GM18502 (cell line): ENCODE data around the gene CTBP2.
"Not testable (repeated sequence)": the region's sequence is repeated elsewhere in the genome, so short reads cannot be mapped to it uniquely, and the experiment has no call there.

Experiments used
- ATAC-seq: cut with Tn5 transposase; IDR thresholded peaks from one replicate; pipeline ENCODE4 v1.9.1; 2021; ENCODE audit warnings: mild to moderate bottlenecking; ENCODE audit not compliant: unreplicated experiment, poor library complexity

CTBP2 gene

DNA sequence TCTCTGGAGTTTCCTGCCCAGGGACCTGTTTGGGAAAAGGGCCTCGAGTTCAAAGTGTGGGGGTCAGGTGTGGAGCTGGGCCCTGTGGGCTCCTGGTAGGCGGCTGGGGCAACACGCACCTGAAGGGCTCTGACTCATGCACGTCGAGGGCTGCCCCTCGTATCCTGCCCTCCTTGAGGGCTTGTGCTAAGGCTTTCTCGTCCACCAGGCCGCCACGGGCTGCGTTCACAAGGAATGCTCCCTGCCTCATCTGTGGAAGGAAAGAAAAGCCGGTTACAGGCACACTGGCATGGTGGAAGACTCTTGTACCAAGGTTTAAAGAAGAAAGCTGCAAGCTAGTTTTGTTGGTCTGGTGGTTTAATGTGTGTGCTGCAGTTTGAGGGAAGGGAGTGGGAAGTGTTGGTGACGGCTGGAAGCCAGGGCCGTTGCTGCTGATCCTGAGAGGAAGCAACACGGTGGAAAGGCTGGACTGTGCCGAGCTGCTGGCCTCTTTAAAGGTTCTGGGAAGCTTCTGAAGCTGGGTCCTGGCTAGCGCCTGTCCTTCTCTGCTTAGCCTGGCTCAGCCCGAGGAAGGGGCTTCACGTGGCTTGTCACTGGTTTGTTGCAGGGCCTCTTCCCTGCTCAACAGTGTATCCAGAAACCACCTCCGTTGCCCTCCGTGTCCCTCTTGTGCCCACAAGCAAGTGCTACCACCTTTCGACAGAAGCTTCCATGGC, 166.5 kb downstream of the CTBP2 start:
- no peak for ATAC-seq

DNA sequence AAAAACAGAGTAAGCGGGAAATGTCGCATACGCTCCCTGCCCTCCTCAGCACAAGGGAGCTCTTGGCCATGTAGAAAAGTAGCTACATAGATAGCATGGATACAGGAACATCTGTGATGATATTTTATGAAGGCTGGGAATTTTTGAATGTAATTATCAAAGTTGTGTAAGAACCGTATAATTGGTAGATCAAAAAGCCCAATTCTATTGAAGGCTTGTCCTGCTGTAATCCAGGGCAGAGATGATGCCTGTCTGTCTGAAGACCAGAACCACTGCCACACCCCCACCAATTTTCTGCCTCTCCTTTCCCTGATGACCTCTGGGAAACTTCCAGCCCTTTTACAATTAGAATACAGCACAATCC, 167.0 kb downstream of the CTBP2 start:
- no peak for ATAC-seq

DNA sequence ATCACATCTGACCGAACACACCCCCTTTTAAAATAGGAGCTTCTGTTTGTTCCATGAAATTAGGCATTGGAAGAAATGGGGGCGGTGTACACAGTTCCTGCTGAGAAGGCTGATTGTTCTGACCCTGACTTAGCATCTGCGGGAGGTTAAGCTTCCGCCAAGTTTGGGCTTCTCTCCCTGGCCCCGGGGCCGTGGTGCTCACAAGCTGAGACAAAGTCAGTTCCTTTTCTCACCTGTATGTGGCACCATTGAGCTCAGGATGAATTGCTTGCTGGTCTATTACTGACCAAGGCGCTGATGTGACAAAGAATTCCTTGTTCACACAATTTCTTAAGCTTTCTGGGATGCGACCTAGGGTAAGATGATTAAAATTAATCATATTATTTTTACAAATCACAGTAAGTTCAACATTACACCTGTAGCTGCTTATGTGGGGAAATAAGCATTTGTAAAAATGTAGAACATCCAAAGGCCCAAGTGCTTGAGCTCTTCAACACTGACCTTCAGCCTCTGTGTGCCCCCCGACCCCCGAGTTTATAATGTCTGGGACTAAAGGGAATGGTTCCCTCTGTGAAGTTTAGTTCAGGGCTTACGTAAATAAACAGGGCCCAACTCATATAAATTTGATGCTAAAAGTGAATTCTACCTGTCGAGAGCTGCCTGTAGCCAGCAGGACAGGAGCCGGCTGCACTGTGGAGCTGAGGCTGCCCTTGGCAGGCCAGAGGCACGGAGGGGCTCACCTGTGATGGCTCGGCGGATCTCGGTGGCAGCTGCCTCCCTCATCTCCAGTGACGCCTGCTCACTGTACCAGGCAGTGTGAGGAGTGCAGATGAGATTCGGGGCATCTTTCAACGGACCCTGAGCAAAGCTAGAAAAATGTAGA, 167.7 kb downstream of the CTBP2 start:
- ATAC-seq: peak; percentile 68

DNA sequence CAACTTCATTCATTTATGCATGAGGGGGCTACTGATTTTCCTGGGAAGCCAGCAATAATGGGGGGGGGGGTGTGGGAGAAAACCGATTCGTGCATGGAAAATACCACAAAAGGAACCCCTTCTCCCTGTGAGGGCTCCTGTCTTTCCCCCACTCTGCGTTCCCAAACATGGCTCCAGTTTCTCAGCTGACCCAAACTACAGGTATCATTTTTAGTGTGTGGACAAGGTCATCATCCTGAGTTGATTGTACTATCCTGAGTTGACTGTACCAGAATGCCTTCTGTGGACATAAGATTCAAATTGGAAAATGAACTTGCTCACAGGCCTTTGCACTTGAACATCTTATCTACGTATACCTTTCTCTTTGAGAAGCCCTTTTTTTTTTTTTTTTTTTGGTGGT, 168.5 kb downstream of the CTBP2 start:
- ATAC-seq: no peak

DNA sequence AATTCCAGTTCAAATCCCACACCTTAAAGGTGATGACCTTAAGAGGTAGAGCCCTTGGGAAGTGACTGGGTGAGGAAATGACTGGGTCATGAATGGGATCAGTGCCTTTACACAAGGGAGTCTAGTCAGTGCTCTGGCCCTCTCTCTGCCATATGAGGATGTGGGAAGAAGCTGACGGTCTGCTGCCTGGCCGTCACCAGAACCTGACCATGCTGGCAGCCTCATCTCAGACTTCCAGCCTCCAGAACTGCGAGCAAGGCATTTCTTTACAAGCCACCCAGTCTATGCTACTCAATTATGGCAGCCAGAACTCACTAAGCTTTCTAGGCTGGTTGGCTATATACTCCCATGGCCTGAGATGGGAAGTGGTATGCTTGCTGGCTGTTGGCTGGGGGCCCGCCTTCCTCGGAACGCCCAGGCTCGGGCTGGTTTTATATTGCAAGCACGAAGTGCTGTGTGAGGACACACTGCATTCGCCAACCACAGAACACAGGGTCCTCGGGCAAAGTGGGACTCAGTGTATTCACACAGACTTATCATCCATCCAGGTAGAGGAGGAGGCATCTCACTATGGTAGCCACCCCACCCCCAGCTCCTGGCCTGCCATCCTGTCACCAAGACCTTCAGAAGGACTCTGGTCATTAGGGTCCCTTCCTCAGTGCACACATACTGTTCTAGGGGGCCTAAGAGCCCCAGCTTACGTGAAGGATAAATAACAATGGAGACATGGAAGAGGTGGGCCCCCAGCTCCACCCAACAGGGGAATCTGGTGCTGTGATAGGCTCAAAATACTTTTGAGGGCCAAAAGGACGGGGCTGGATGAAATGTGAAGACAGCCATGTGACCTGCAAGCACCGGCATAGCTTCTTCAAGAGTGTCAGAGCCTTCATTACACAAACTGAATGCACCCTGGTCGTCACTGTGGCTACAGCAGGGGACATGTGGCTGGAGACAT, 169.4 kb downstream of the CTBP2 start:
- no peak for ATAC-seq

DNA sequence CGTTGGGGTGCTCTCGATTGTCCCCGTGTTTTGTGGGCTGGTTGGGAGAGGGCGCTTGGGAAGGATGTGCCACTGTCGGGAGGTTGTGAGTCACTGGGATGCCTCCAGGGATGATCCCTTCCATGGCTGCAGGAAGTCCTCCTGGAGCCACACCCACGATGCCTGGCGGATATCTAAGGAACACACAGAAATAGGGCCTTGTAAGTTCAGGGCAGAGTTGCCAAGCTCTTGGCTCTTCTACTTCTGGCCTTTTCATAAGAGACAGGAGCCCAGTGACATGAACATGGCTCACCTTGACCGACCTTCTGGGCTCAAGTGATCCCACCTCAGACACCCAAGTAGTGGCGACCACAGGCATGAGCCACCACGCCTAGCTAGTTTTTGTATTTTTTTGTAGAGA, 170.8 kb downstream of the CTBP2 start:
- ATAC-seq: no peak

DNA sequence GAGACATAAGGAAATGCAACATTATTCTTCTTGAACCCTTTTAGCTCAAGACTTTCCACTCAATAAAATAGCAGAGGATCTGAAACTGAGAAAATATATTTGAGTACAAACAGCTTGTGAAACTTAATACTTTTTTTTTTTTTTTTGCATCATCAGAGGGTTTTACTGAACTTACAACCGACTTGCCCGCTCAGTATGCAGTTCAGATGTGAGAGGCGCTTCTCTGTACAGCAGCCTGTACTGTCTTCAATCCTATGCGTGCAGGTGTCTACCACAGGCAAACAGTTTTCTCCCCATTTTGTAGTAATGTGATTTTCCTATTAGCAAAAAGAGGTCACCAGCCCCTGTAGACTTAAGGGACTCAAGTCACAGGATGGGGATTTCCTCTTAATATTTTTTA, 171.6 kb downstream of the CTBP2 start:
- not testable (repeated sequence) for ATAC-seq

DNA sequence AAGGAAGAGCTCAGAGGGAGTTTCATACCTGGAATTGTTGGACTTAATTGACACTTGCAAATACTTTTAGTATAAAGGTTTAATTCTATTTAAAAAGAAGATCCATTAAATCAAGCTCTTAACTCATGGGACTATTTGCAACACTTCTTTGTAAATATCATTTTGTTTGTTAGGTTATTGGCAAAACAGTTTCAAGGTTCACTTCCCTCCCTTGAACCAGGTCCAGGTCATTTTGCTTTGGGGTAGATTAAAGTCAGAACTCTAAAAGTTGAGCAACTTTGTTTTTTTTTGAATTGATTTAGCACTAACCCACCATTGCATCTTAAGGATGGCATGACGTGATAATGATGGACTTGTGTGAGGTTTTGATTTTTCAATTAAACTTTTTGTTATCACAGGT, 172.6 kb downstream of the CTBP2 start:
- ATAC-seq: no peak

DNA sequence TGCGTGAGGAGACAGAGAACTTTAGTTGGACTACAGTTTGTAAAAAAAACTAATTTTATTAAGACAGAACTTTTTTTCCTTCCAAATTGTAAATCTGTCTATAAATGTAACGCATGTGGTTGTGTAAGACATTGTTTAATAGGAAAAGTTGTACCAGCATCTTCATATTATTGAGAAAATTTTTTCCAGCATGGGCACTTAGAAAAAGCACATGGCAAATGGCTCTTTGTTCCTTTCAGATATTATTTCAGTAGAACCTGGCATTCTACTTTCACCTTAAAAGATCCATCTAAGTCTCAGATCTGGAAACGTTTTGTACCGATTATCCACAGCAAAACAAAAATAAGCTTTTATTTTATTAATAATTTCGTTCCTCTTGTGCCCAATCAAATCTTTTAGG, 175.2 kb downstream of the CTBP2 start:
- ATAC-seq: no peak

DNA sequence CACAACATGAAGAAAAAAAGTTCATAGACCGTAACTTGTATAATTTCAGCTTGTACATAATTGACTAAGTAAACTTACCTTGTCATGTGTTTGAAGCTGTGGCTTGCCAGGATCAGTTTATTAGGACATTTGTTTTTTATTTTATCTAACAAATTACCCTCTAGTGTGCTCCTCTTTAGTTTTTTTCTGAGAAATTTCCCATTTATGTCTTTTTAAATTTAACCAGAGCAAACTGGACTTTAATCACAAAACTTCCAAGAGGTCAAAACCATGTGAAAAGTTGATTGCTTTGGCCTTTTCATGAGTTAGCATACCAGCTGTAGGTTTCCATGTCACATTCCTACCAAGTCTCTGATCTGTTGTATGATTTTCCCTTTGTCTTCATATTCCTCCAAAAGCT, 176.0 kb downstream of the CTBP2 start:
- no peak for ATAC-seq

DNA sequence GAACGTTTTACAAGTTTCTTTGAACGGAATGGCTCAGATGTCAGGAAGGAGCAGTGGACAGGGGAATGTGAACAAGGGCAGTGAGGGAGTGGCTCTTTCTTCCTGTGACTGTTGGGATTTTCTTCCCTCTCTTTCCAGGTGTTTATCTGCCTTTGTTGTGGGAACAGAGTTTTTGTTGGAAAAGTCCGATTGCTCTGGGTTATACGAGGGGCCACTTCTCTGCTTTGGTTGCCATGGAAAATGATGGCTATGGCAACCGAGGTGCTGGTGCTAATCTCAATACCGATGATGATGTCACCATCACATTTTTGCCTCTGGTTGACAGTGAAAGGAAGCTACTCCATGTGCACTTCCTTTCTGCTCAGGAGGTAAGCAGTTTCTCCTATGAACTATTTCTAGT, 177.0 kb downstream of the CTBP2 start:
- no peak for ATAC-seq

DNA sequence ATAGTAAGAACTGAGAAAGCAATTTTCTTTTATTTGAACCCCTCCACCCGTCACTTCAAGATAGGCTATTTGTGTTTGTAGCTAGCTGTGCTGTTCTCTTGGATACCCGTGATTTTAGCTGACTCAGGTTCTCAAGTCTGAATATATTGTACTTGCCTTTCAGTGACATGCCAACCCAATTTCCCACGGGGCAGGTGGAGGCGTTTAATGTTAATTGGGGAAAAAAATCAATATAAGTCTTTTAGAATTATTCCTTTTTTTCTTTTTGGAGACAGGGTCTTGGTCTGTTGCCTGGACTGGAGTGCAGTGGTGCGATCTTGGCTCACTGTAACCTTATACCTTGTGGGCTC, 182.0 kb downstream of the CTBP2 start:
- ATAC-seq: no peak

DNA sequence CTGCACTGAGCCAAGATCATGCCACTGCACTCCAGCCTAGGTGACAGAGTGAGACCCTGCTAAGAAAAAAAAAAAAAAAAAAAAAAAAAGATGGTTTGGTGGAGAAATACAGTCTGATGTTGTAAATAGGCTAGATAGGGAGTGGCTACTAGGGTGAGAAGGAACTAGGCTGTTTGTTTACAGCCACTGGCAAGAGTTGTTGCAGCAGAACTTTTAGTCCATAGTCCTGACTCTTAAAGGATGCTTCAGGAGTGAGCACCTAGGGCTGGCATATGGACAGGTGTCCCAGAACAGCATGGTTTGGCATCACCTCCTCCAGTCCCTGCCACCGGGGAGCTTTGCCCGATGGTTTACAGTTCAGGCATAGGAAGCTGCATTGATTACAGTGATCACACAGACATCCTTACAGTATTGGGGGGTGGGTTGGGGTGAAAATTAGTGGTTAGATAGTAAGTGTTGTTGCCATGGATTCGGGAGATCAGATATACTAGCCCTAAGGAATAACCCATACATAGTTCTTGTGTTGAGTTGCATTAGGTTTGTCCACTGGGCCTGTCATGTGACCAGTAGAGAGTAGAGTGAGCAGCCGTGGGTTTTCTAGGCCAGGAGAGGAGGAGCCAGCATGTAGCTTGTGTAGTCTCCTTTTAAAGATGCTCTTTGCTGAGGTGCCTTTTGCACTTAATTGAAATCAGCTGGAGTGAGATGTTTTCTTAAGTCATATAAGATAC, 182.6 kb downstream of the CTBP2 start:
- no peak for ATAC-seq

DNA sequence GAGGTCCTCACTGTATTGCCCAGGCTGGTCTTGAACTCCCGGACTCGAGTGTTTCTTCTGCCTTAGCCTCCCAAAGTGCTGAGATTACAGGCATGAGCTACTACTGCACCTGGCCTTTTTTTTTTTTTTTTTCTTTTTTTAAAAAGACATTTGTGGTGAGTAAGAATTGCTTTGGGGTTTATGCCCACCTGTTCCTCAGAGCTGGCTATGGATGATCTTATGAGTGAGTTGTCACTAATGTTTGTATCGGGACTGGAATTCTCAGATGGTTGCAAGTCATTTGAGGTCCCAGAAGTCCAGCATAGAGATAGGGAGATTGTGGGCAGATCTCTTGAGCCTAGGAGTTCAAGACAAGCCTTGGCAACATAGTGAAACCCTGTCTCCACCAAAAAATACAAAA, 183.2 kb downstream of the CTBP2 start:
- no peak for ATAC-seq

DNA sequence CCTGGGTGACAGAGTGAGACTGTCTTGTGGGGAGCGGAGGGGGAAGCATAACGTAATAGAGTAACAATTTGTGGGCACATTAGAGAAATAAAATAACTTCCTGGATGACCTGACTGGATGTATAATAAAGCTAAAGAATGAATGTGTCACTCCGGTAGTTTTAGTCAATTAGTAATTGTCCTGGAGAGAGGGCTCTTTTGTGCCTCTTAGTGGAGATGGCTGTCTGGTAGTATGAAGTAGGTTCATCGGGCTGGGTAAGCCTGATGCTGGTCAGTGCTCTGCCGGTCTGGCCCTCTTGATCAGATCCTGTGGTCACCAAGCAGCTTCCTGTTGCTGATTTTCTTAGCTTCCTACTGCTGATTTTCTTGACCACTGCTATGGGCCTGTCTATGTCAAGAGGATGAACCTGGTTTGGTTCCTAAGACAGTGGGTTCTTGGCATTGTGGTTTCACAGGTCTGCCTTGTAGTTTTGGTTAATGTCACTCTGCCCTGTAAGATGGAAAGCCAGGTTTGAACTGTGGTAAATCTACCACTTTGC, 184.3 kb downstream of the CTBP2 start:
- no peak for ATAC-seq

DNA sequence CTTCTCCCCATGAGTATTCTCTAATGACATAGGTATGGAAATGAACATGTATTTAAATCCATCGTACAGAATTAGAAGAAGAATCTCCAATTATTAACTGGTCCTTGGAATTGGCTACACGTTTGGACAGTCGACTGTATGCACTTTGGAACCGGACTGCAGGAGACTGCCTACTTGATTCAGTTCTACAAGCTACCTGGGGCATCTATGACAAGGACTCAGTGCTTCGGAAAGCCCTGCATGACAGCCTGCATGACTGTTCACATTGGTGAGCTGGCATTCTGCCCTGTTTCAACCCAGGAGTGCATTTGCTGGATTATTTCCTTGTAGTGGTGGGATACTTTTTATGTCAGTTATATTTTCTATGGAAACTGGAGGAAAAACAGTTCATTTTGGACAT, 186.2 kb downstream of the CTBP2 start:
- no peak for ATAC-seq

DNA sequence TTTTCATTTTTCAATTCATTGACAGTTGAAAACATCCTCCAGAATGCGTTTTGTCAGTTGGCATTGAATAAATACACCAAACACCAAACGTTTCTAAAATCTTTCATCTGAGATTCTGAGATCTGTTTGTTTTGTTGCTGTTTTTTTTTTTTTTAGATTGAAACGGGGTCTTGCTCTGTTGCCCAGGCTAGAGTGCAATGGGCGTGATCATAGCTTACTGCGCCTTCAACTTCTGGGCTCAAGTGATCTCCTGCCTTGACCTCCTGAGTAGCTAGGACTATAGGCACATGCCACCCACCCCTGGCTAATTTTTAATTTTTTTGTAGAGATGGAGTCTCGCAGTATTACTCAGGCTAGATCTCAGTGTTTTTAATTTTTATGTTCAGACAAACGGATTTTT, 187.7 kb downstream of the CTBP2 start:
- ATAC-seq: no peak

DNA sequence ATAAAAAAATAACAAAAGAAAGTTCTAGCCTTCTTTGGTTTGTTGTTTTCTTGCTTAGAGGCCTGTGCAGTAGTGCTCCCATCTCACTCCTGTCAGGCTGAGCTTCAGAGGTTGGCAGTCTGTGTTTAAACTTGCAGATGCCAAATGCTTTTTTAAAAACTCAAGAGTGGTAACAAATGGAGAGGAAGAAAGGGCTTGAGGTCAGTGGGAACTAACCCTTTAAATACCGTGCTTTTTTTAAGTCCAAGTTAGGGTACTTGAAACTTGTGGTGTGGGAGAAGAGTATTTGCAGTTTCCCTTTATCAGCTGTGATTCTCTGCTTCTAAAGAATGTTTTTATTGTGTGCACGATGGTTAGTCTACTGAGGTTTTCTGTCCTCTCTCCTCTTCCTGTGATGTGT, 189.1 kb downstream of the CTBP2 start:
- ATAC-seq: peak; percentile 51

DNA sequence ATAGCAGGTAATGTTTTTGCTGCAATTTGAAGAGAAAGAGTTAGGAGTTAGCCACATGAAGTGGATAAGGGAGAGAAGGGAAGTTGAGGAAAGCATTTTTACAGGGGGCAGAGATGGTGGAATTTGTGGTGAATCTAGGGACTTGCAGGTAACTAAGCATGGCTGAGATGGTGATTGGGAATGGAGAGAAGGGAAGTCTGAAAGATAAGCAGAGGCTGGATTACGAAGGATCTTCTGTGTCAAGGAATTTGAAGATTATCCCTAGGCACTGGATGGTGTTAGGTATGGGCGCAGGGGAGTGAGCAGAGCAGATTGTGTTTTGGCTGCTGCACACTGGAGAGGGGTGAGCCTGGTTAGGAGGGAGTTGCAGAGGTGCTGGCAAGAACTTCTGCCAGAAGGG, 193.1 kb downstream of the CTBP2 start:
- no peak for ATAC-seq

DNA sequence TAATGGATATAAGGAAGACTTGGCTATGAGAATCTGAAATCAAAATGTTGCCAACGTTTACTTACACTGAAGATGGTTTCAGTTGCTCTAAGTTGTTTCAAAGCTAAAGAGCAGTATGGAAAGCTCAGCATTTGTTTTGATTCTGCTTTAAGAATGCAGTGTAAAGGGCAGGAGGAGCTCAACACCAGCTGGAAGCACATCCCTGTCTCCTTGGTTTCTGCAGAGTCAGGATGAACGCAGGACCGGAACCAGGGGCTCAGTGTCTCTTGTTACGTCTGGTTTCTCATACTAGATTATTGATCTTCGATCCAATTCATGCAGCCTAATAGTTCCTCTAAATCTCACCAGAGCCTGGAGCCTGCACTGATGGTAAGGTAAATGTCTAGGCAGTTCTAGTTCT, 194.4 kb downstream of the CTBP2 start:
- no peak for ATAC-seq
